PFSK-1 (cell line): ENCODE measurements around the gene RGL4.

Source experiments
- FOXP2 ChIP-seq: optimal IDR thresholded peaks from 2 replicates; pipeline ENCODE3; 2011; ENCODE audit warnings: borderline replicate concordance, control low read depth, inconsistent platforms; ENCODE audit not compliant: insufficient read depth; ENCODE audit errors: extremely low read length, extremely low read depth
- POLR2AphosphoS5 ChIP-seq: IDR thresholded peaks from 2 replicates; pipeline ENCODE4 v1.6.1; 2012; ENCODE audit warnings: low read depth, mild to moderate bottlenecking, control low read depth, low read length, moderate library complexity
- REST ChIP-seq, 2 experiments: IDR thresholded peaks; 2 replicates each; pipeline versions ENCODE4 v1.6.1 to v1.8.0; 2011 to 2012; ENCODE audit warnings: low read depth in 2 of 2, low read length in 2 of 2, control low read depth in 1 of 2, inconsistent platforms in 1 of 2, mild to moderate bottlenecking in 1 of 2, moderate library complexity in 1 of 2; ENCODE audit not compliant: insufficient read depth in 1 of 2
- SIN3A ChIP-seq: IDR thresholded peaks from 2 replicates; pipeline ENCODE4 v1.6.1; 2012; ENCODE audit warnings: mild to moderate bottlenecking, low read length, moderate library complexity, borderline replicate concordance; ENCODE audit not compliant: insufficient read depth
- TAF1 ChIP-seq: IDR thresholded peaks from 2 replicates; pipeline ENCODE4 v1.6.1; 2012; ENCODE audit warnings: low read length, control low read depth, borderline replicate concordance; ENCODE audit not compliant: insufficient read depth

Gene RGL4

GRCh38 chr22:23655891-23656475, 34.8 kb upstream of the RGL4 start:
- no peak for TF ChIP-seq FOXP2
- TF ChIP-seq REST (IDR thresholded peaks at IDR 0.05; ENCODE audit: insufficient read depth in 1 of 2, low read depth in 2 of 2, low read length in 2 of 2), result no peak
- TF ChIP-seq TAF1, result no peak
- no peak for TF ChIP-seq POLR2AphosphoS5
- TF ChIP-seq SIN3A, result no peak

- TF ChIP-seq POLR2AphosphoS5, result no peak
- no peak for TF ChIP-seq SIN3A
- no peak for TF ChIP-seq TAF1
- no peak for TF ChIP-seq REST (IDR thresholded peaks at IDR 0.05; ENCODE audit: insufficient read depth in 1 of 2, low read depth in 2 of 2, low read length in 2 of 2)
- no peak for TF ChIP-seq FOXP2
Observed at GRCh38 chr22:23657727-23658126, 33.1 kb upstream of the RGL4 start.

- no peak for TF ChIP-seq POLR2AphosphoS5
- TF ChIP-seq REST (IDR thresholded peaks at IDR 0.05; ENCODE audit: insufficient read depth in 1 of 2, low read depth in 2 of 2, low read length in 2 of 2), result no peak
- TF ChIP-seq TAF1, result no peak
- no peak for TF ChIP-seq SIN3A
- no peak for TF ChIP-seq FOXP2
Observed at GRCh38 chr22:23670378-23671295, 20.2 kb upstream of the RGL4 start.

GRCh38 chr22:23673050-23673620, 17.7 kb upstream of the RGL4 start:
- TF ChIP-seq POLR2AphosphoS5, result no peak
- no peak for TF ChIP-seq TAF1
- TF ChIP-seq SIN3A, result no peak
- no peak for TF ChIP-seq REST (IDR thresholded peaks at IDR 0.05; ENCODE audit: insufficient read depth in 1 of 2, low read depth in 2 of 2, low read length in 2 of 2)
- no peak for TF ChIP-seq FOXP2
